Measurements from ENCODE around the gene DBNL.
"Not testable (repeated sequence)": the region's sequence is repeated elsewhere in the genome, so short reads cannot be mapped to it uniquely, and the experiment has no call there.

DNA sequence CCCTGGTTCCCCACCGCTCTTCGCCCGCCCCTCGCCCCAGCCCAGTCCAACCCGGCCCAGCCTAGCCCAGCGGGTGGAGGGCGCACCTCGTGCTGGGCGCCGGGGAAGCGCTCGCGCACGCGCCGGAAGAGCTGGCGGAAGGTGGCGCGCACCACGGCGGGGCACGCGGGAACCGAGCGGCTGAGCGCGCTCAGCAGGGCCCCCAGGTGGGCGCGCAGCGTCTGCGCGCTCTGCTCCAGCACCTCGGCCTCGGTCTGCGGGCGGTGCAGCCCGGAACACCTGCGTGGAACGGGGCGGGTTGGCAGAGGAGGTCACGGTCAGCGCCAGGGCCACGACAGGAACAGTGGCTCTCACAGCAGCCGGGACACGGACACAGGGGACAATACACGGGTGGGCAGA lies 4.0 kb upstream of the DBNL start:
- peak in 3 of 5 experiments; percentile 10 to 28 (median 22) for TF ChIP-seq CTCF (IDR thresholded peaks at IDR 0.05)
- TF ChIP-seq EP300 (IDR thresholded peaks at IDR 0.05) = not testable (repeated sequence)

Measured in tibial nerve (tissue), 4 donors.